NCI-H2196 treated with DMSO at 0.1 percent for 48 hours (cell line): ENCODE results near the gene TMEM259.
A peak's percentile ranks its signal among the peaks of the same experiment; 100 is the strongest.
"Not testable (repeated sequence)": the region's sequence is repeated elsewhere in the genome, so short reads cannot be mapped to it uniquely, and the experiment has no call there.

Experiments used
- DNase-seq: peaks from one replicate; lab custom pipeline; 2025; ENCODE audit not compliant: unreplicated experiment; lab: John Stamatoyannopoulos, UW

TMEM259 gene

GRCh38 chr19:1040476-1041271 is 19.8 kb upstream of the TMEM259 start:
- DNase-seq, result peak; percentile 81

- DNase-seq, result peak; percentile 95
Measured at GRCh38 chr19:1039646-1040475, 18.9 kb upstream of the TMEM259 start, which contains the start of gene ABCA7. ABCA7 (plus strand) TSS chr19:1040107; CDS start chr19:1041362, 1,255 bp downstream.

- DNase-seq, result no peak
Measured at GRCh38 chr19:1038978-1039645, 18.2 kb upstream of the TMEM259 start.

- DNase-seq, result no peak
Measured at GRCh38 chr19:1037621-1038064, 16.7 kb upstream of the TMEM259 start.

- DNase-seq, result no peak
Measured at GRCh38 chr19:1035998-1036621, 15.2 kb upstream of the TMEM259 start.

GRCh38 chr19:1032264-1032867 is 11.4 kb upstream of the TMEM259 start:
- no peak for DNase-seq

- DNase-seq, result no peak
Measured at GRCh38 chr19:1028062-1028926, 7.4 kb upstream of the TMEM259 start.

- DNase-seq, result no peak
Measured at GRCh38 chr19:1027650-1028061, 6.7 kb upstream of the TMEM259 start.

- no peak for DNase-seq
Measured at GRCh38 chr19:1026783-1027649, 6.1 kb upstream of the TMEM259 start.

- peak; percentile 23 for DNase-seq
Measured at GRCh38 chr19:1025960-1026782, 5.2 kb upstream of the TMEM259 start, which contains the start of gene CNN2. CNN2 (plus strand) TSS chr19:1026608; CDS start chr19:1026662, 54 bp downstream.

GRCh38 chr19:1025080-1025479 is 4.2 kb upstream of the TMEM259 start:
- DNase-seq, result not testable (repeated sequence)

GRCh38 chr19:1023883-1024188 is 2.9 kb upstream of the TMEM259 start:
- not testable (repeated sequence) for DNase-seq

GRCh38 chr19:1019980-1020867 is 699 bp downstream of the TMEM259 start:
- no peak for DNase-seq

- no peak for DNase-seq
Measured at GRCh38 chr19:1019616-1019961, 1.3 kb downstream of the TMEM259 start.

- DNase-seq, result no peak
Measured at GRCh38 chr19:1018932-1019615, 1.8 kb downstream of the TMEM259 start.

GRCh38 chr19:1018393-1018792 is 2.5 kb downstream of the TMEM259 start:
- DNase-seq, result no peak
